Ishikawa (cell line): Measurements from ENCODE around the gene PBX3.

Experiments used
- CEBPB ChIP-seq: IDR thresholded peaks from 2 replicates; pipeline ENCODE4 v1.6.1; 2012
- CREB1 ChIP-seq: IDR thresholded peaks from 2 replicates; pipeline ENCODE4 v1.6.1; 2012; ENCODE audit warnings: low read depth
- EGR1 ChIP-seq: IDR thresholded peaks from 2 replicates; pipeline ENCODE4 v1.6.1; 2012
- EP300 ChIP-seq: IDR thresholded peaks from 2 replicates; pipeline ENCODE4 v1.6.1; 2012; ENCODE audit warnings: borderline replicate concordance
- FOXM1 ChIP-seq: IDR thresholded peaks from 2 replicates; pipeline ENCODE4 v1.6.1; 2012; ENCODE audit warnings: low read depth, borderline replicate concordance
- MAX ChIP-seq: IDR thresholded peaks from 2 replicates; pipeline ENCODE4 v1.6.1; 2012
- NFIC ChIP-seq: IDR thresholded peaks from 2 replicates; pipeline ENCODE4 v1.6.1; 2012
- RAD21 ChIP-seq: IDR thresholded peaks from 2 replicates; pipeline ENCODE4 v1.6.1; 2012; ENCODE audit warnings: low read depth
- REST ChIP-seq: IDR thresholded peaks from 2 replicates; pipeline ENCODE4 v1.6.1; 2012; ENCODE audit warnings: low read depth, mild to moderate bottlenecking
- TAF1 ChIP-seq: IDR thresholded peaks from 2 replicates; pipeline ENCODE4 v1.6.1; 2012; ENCODE audit warnings: low read depth, mild to moderate bottlenecking
- TCF12 ChIP-seq: IDR thresholded peaks from 2 replicates; pipeline ENCODE4 v1.6.1; 2012; ENCODE audit warnings: low read depth
- TEAD4 ChIP-seq: IDR thresholded peaks from 2 replicates; pipeline ENCODE4 v1.6.1; 2012
- USF1 ChIP-seq: IDR thresholded peaks from 2 replicates; pipeline ENCODE4 v1.6.1; 2012
- YY1 ChIP-seq: IDR thresholded peaks from 2 replicates; pipeline ENCODE4 v1.6.1; 2012; ENCODE audit warnings: low read depth
- ZBTB7A ChIP-seq: IDR thresholded peaks from 2 replicates; pipeline ENCODE4 v1.6.1; 2012; ENCODE audit warnings: low read depth

The PBX3 gene

GRCh38 chr9:125985142-125985997, 238.2 kb downstream of the PBX3 start:
- TF ChIP-seq YY1 (no peak), TEAD4 (no peak), CREB1 (no peak), TAF1 (no peak), TCF12 (no peak), USF1 (no peak), REST (no peak), CEBPB (no peak), MAX (no peak), EGR1 (no peak), NFIC (no peak), FOXM1 (no peak), EP300 (no peak), RAD21 (no peak)

- TF ChIP-seq ZBTB7A = no peak
- no peak for TF ChIP-seq FOXM1
These were observed 239.0 kb downstream of the PBX3 start for GRCh38 chr9:125985998-125986655.

- no peak for TF ChIP-seq EP300
- no peak for TF ChIP-seq EGR1
- TF ChIP-seq TAF1 = no peak
These were observed 239.8 kb downstream of the PBX3 start for GRCh38 chr9:125986966-125987365.

- TF ChIP-seq CEBPB (no peak), ZBTB7A (no peak), REST (no peak), TAF1 (no peak), TCF12 (no peak), CREB1 (no peak), RAD21 (no peak), MAX (no peak), TEAD4 (no peak), EGR1 (no peak), YY1 (no peak), FOXM1 (no peak), EP300 (no peak), NFIC (no peak), USF1 (no peak)
These were observed 240.2 kb downstream of the PBX3 start for GRCh38 chr9:125987420-125987819.

GRCh38 chr9:125988479-125989050, 241.4 kb downstream of the PBX3 start:
- TF ChIP-seq USF1 (no peak), FOXM1 (no peak), TCF12 (no peak), RAD21 (no peak), NFIC (no peak), CREB1 (no peak), EP300 (no peak), TAF1 (no peak), ZBTB7A (no peak), MAX (no peak), EGR1 (no peak), YY1 (no peak), TEAD4 (no peak), REST (no peak), CEBPB (no peak)
